Neural cell (in vitro differentiated cells): ENCODE measurements around the gene SLIT3. TPM values are rescaled to one million over a fixed set of nuclear protein-coding genes. Genes with fewer than 3 reads are reported as not detected.

Source experiments
- H2AFZ ChIP-seq: fragments of 200-600, 300-800 bp; sonication (generic), shearing (Covaris generic); 2 replicates; pipeline ENCODE4 v1.6.0; 2014; ENCODE audit warnings: low read depth, mild to moderate bottlenecking, antibody characterized with exemption, low read length, moderate library complexity
- H3F3A ChIP-seq: fragments of 200-600 bp; shearing (Covaris generic); 2 replicates; pipeline ENCODE4 v1.6.1; 2016; ENCODE audit warnings: mild to moderate bottlenecking, moderate library complexity, mixed read lengths, antibody characterized with exemption, low read length; ENCODE audit not compliant: insufficient read depth, poor library complexity, severe bottlenecking
- H3K27ac ChIP-seq: fragments of 200-600, 300-800 bp; sonication (generic), shearing (Covaris generic); 2 replicates; pipeline ENCODE4 v1.5.1; 2014; ENCODE audit warnings: mild to moderate bottlenecking, low read length, moderate library complexity
- H3K27me3 ChIP-seq: fragments of 300-800, 200-600 bp; sonication (generic), shearing (Covaris generic); 2 replicates; pipeline ENCODE4 v1.6.0; 2014; ENCODE audit warnings: mild to moderate bottlenecking, low read depth, low read length, moderate library complexity; ENCODE audit not compliant: insufficient read depth
- H3K36me3 ChIP-seq: fragments of 300-800, 200-600 bp; sonication (generic), shearing (Covaris generic); 2 replicates; pipeline ENCODE4 v1.5.1; 2014; ENCODE audit warnings: mild to moderate bottlenecking, antibody characterized with exemption, low read length, moderate library complexity; ENCODE audit not compliant: insufficient read depth
- H3K4me2 ChIP-seq: fragments of 300-800, 200-600 bp; sonication (generic), shearing (Covaris generic); 2 replicates; pipeline ENCODE4 v1.6.0; 2014; ENCODE audit warnings: mild to moderate bottlenecking, low read length
- H3K4me3 ChIP-seq: fragments of 300-800, 200-600 bp; sonication (generic), shearing (Covaris generic); 2 replicates; pipeline ENCODE4 v1.5.1; 2014; ENCODE audit warnings: mild to moderate bottlenecking, low read length, moderate library complexity
- H3K79me2 ChIP-seq: fragments of 200-600 bp; shearing (Covaris generic); replicated peaks from 2 replicates; pipeline ENCODE4 v1.6.0; 2014; ENCODE audit warnings: mild to moderate bottlenecking, low read length, moderate library complexity; ENCODE audit not compliant: insufficient read depth
- H3K9ac ChIP-seq: fragments of 300-800, 200-600 bp; sonication (generic), shearing (Covaris generic); 2 replicates; pipeline ENCODE4 v1.6.1; 2016; ENCODE audit warnings: mild to moderate bottlenecking, low read length, mixed read lengths
- H3K9me2 ChIP-seq: fragments of 200-600 bp; shearing (Covaris generic); 2 replicates; pipeline ENCODE4 v1.6.1; 2016; ENCODE audit warnings: mild to moderate bottlenecking, low read length, mixed read lengths; ENCODE audit not compliant: insufficient read depth
- H3K9me3 ChIP-seq: fragments of 200-600, 300-800 bp; sonication (generic), shearing (Covaris generic); 2 replicates; pipeline ENCODE4 v1.6.1; 2016; ENCODE audit warnings: mild to moderate bottlenecking, mixed run types, low read length, moderate library complexity, mixed read lengths
- H4K20me1 ChIP-seq: fragments of 200-600 bp; shearing (Covaris generic); 2 replicates; pipeline ENCODE4 v1.6.1; 2016; ENCODE audit warnings: mild to moderate bottlenecking, mixed run types; ENCODE audit not compliant: insufficient read depth
- EP300 ChIP-seq: fragments of 450-650 bp; conservative IDR thresholded peaks from 2 replicates; pipeline ENCODE4 v1.6.1; 2014; ENCODE audit warnings: antibody characterized with exemption, mild to moderate bottlenecking, moderate library complexity; ENCODE audit not compliant: poor library complexity, severe bottlenecking
- EZH2 ChIP-seq: fragments of 200-600, 300-800 bp; shearing (Covaris generic), sonication (generic); IDR thresholded peaks from 2 replicates; pipeline ENCODE4 v1.6.1; 2014; ENCODE audit warnings: antibody characterized with exemption, low read length, borderline replicate concordance, mild to moderate bottlenecking; ENCODE audit not compliant: insufficient read depth, poor library complexity, severe bottlenecking
- MXI1 ChIP-seq: fragments of 450-650 bp; conservative IDR thresholded peaks from 2 replicates; pipeline ENCODE4 v1.6.1; 2014; ENCODE audit warnings: antibody characterized with exemption, mild to moderate bottlenecking; ENCODE audit not compliant: poor library complexity, severe bottlenecking
- POLR2AphosphoS5 ChIP-seq: IDR thresholded peaks from 2 replicates; pipeline ENCODE4 v1.6.1; 2012
- RAD21 ChIP-seq: fragments of 450-650 bp; conservative IDR thresholded peaks from 2 replicates; pipeline ENCODE4 v1.6.1; 2014; ENCODE audit warnings: antibody characterized with exemption, mild to moderate bottlenecking, moderate library complexity
- REST ChIP-seq: IDR thresholded peaks from 2 replicates; pipeline ENCODE4 v1.6.1; 2012; ENCODE audit warnings: borderline replicate concordance
- SMC3 ChIP-seq: fragments of 450-650 bp; conservative IDR thresholded peaks from 2 replicates; pipeline ENCODE4 v1.6.1; 2014; ENCODE audit warnings: antibody characterized with exemption, mild to moderate bottlenecking, moderate library complexity; ENCODE audit not compliant: poor library complexity
- TAF1 ChIP-seq: IDR thresholded peaks from 2 replicates; pipeline ENCODE4 v1.6.1; 2012; ENCODE audit warnings: low read depth
- polyA plus RNA-seq: library from polyadenylated mRNA; depleted of rRNA; stranded (reverse); fragments of >200 nt; gene quantifications from 2 replicates; pipeline ENCODE4 v1.2.3, GENCODE V29; 2014
- TF ChIP-seq, protein P1 (sequence below): fragments of 450-650 bp; IDR thresholded peaks from 2 replicates; pipeline ENCODE4 v1.5.1; 2014; ENCODE audit warnings: antibody characterized with exemption, mild to moderate bottlenecking, moderate library complexity; ENCODE audit not compliant: poor library complexity, severe bottlenecking

SLIT3 gene
- polyA plus RNA-seq, 1 donor from 2014 or later: 1.2 TPM

- H3K9me3 ChIP-seq: no peaks in the 10 kb centered on the region
- H3K36me3 ChIP-seq: no peaks in the 10 kb centered on the region
- H3K27ac ChIP-seq: no peak overlapping the region
- no peaks in the 10 kb centered on the region for H3K9me2 ChIP-seq
- TF ChIP-seq RAD21: no peak
- TF ChIP-seq SMC3: no peak
- no peak for TF ChIP-seq MXI1
- TF ChIP-seq REST: no peak
- no peak overlapping the region for H2AFZ ChIP-seq
- no peak overlapping the region for H3K9ac ChIP-seq
- no peaks in the 10 kb centered on the region for H4K20me1 ChIP-seq
- no peaks in the 10 kb centered on the region for H3K79me2 ChIP-seq
- no peak overlapping the region for H3K4me3 ChIP-seq
- H3K27me3 ChIP-seq: no peaks in the 10 kb centered on the region
- no peaks in the 10 kb centered on the region for H3F3A ChIP-seq
- no peak overlapping the region for H3K4me2 ChIP-seq
Measured at GRCh38 chr5:168929656-168930055, 371.3 kb downstream of the SLIT3 start.

GRCh38 chr5:168925160-168925559 lies 375.8 kb downstream of the SLIT3 start:
- H3K27me3 ChIP-seq: peaks cover 9% of the 10 kb centered on the region
- H2AFZ ChIP-seq: no peak overlapping the region
- H3K4me3 ChIP-seq: no peak overlapping the region
- no peaks in the 10 kb centered on the region for H4K20me1 ChIP-seq
- no peak for TF ChIP-seq MXI1
- no peak for TF ChIP-seq TAF1
- H3K9ac ChIP-seq: no peak overlapping the region
- H3K4me2 ChIP-seq: no peak overlapping the region
- no peaks in the 10 kb centered on the region for H3K9me2 ChIP-seq
- H3K79me2 ChIP-seq: no peaks in the 10 kb centered on the region
- no peak overlapping the region for H3K27ac ChIP-seq
- no peaks in the 10 kb centered on the region for H3K36me3 ChIP-seq
- no peaks in the 10 kb centered on the region for H3K9me3 ChIP-seq
- H3F3A ChIP-seq: no peaks in the 10 kb centered on the region

DNA sequence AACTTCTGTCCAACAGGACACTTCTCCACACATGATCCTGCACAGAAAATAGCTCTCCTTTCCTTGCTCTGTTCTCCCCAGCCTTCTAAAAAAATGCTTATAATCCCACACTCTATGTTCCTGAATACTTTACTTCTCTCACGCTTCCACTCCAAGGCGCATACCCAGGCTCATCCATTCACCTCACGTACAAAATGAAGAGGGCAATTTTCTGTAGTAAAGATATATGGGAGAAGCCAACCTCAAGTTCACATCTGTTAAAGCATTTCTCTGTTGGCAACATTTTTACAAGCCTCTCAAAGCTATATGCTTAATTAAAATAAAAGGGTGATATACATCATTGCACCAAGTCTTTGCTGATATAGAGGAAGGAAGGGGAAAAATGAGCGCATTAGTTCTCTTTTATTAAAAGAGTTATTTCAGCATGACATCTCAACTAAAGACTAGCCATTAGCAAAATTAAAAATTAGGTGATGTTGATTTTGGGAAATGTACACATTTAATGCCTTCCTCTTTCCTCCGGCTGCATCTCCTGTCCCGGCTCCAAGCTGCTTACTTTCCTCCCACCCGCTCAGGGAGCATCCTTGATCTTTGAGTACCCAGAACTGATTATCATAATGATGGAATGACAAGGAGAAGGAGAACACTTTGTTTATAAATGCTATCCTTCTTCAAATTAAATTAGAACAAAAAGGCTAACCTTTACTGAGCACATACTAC lies 379.6 kb downstream of the SLIT3 start:
- H3K27me3 ChIP-seq: peaks cover 15% of the 10 kb centered on the region

More for the DNA sequence above, 379.6 kb downstream of the SLIT3 start:
- no peak overlapping the region for H3K9ac ChIP-seq
- no peak overlapping the region for H3K4me3 ChIP-seq
- no peak overlapping the region for H3K27ac ChIP-seq
- H2AFZ ChIP-seq: no peak overlapping the region
- H3K36me3 ChIP-seq: no peaks in the 10 kb centered on the region
- H3K4me2 ChIP-seq: no peak overlapping the region
- H3K9me2 ChIP-seq: no peaks in the 10 kb centered on the region
- no peaks in the 10 kb centered on the region for H3F3A ChIP-seq
- TF ChIP-seq EZH2 (no peak), POLR2AphosphoS5 (no peak), SMC3 (no peak), REST (no peak), RAD21 (no peak), EP300 (no peak), TAF1 (no peak), MXI1 (no peak)
- TF ChIP-seq, protein P1, sequence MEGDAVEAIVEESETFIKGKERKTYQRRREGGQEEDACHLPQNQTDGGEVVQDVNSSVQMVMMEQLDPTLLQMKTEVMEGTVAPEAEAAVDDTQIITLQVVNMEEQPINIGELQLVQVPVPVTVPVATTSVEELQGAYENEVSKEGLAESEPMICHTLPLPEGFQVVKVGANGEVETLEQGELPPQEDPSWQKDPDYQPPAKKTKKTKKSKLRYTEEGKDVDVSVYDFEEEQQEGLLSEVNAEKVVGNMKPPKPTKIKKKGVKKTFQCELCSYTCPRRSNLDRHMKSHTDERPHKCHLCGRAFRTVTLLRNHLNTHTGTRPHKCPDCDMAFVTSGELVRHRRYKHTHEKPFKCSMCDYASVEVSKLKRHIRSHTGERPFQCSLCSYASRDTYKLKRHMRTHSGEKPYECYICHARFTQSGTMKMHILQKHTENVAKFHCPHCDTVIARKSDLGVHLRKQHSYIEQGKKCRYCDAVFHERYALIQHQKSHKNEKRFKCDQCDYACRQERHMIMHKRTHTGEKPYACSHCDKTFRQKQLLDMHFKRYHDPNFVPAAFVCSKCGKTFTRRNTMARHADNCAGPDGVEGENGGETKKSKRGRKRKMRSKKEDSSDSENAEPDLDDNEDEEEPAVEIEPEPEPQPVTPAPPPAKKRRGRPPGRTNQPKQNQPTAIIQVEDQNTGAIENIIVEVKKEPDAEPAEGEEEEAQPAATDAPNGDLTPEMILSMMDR: no peak
- no peaks in the 10 kb centered on the region for H3K9me3 ChIP-seq
- H3K79me2 ChIP-seq: no peaks in the 10 kb centered on the region
- H4K20me1 ChIP-seq: no peaks in the 10 kb centered on the region
